Inflammatory macrophage (primary cell): ENCODE results near the gene ZNF827.

Experiments
- DNase-seq, 2 donors: peaks; one replicate each; pipeline ENCODE4 v3.0.0-alpha.2; 2020 to 2022

The ZNF827 gene

GRCh38 chr4:145890689-145891088 lies 47.9 kb downstream of the ZNF827 start:
- no peak for DNase-seq

- DNase-seq = no peak
Measured at GRCh38 chr4:145888393-145888792, 50.2 kb downstream of the ZNF827 start.

- no peak for DNase-seq
Measured at GRCh38 chr4:145887241-145887991, 51.2 kb downstream of the ZNF827 start.

- no peak for DNase-seq
Measured at GRCh38 chr4:145886871-145887240, 51.8 kb downstream of the ZNF827 start.

- no peak for DNase-seq
Measured at GRCh38 chr4:145885666-145886065, 53.0 kb downstream of the ZNF827 start.

GRCh38 chr4:145884775-145885174 lies 53.8 kb downstream of the ZNF827 start:
- no peak for DNase-seq

- no peak for DNase-seq
Measured at GRCh38 chr4:145883101-145883694, 55.4 kb downstream of the ZNF827 start.

GRCh38 chr4:145882604-145883003 lies 56.0 kb downstream of the ZNF827 start:
- DNase-seq = no peak

- DNase-seq = no peak
Measured at GRCh38 chr4:145881989-145882388, 56.6 kb downstream of the ZNF827 start.

- DNase-seq = no peak
Measured at GRCh38 chr4:145881576-145881975, 57.0 kb downstream of the ZNF827 start.

GRCh38 chr4:145880355-145880960 lies 58.2 kb downstream of the ZNF827 start:
- no peak for DNase-seq

- peak in 1 of 2 donors; percentile 26 for DNase-seq
Measured at GRCh38 chr4:145879598-145879997, 59.0 kb downstream of the ZNF827 start.

- no peak for DNase-seq
Measured at GRCh38 chr4:145878501-145879435, 59.9 kb downstream of the ZNF827 start.

- no peak for DNase-seq
Measured at GRCh38 chr4:145876531-145877180, 62.0 kb downstream of the ZNF827 start.

- no peak for DNase-seq
Measured at GRCh38 chr4:145873901-145874300, 64.7 kb downstream of the ZNF827 start.

GRCh38 chr4:145871209-145871608 lies 67.4 kb downstream of the ZNF827 start:
- DNase-seq = no peak

GRCh38 chr4:145870155-145871020 lies 68.2 kb downstream of the ZNF827 start:
- DNase-seq = no peak

- no peak for DNase-seq
Measured at GRCh38 chr4:145868637-145869409, 69.8 kb downstream of the ZNF827 start.

- no peak for DNase-seq
Measured at GRCh38 chr4:145867406-145867805, 71.2 kb downstream of the ZNF827 start.

GRCh38 chr4:145866991-145867390 lies 71.6 kb downstream of the ZNF827 start:
- DNase-seq = no peak
